ENCODE measurements around the gene DNMT1. TPM values are rescaled to one million over a fixed set of nuclear protein-coding genes. Genes with fewer than 3 reads are reported as not detected.

DNMT1 gene
- total RNA-seq, 1 experiment from 2014 or later: 117 TPM

DNA sequence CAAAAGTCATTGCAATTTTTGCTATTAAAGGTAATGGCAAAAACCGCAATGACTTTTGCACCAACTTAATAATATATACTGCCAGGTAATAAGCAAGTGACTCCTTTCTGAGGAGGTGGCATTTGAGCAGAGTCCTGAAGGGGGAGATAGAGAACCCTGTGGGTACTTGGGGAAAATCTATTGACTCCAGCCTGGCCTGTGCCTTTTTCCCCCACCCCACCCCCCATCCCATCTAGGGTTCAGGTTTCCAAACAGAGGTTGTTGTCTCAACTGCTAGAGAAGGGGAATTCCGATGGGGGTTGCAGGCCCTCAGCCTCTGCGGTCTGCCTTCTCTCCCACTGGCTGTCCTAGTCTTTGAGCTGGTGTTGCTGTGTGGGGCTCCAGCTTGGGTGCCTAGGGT is 24.9 kb upstream of the DNMT1 start:
- POLR2A ChIA-PET (ENCODE audit: unreplicated experiment): interaction anchor here (0.7 kb wide), 1 partner anchor 54 kb away, joined by 9 read pairs; no protein-coding TSS in a partner anchor
- Histone ChIP-seq H3K9me3 (ENCODE audit: insufficient read depth, low read depth) (no peaks in the 10 kb centered on the region), H4K20me1 (ENCODE audit: insufficient read depth) (no peaks in the 10 kb centered on the region), H3K9me2 (ENCODE audit: insufficient read depth) (no peaks in the 10 kb centered on the region), H3K27ac (no peak overlapping the region), H3K4me3 (no peak overlapping the region), H2AFZ (no peak overlapping the region), H3K79me2 (ENCODE audit: low read depth) (no peaks in the 10 kb centered on the region), H3K27me3 (ENCODE audit: insufficient read depth, low read depth) (no peaks in the 10 kb centered on the region), H3K4me1 (replicated peaks; ENCODE audit: insufficient read depth) (peaks cover 30% of the 10 kb centered on the region), H3K36me3 (ENCODE audit: low read depth) (no peaks in the 10 kb centered on the region), H3K4me2 (no peak overlapping the region), H3F3A (ENCODE audit: insufficient read depth, low read depth) (peaks cover 34% of the 10 kb centered on the region)
- CTCF ChIA-PET: interaction anchor here (0.7 kb wide), 1 partner anchor 137 kb away, joined by 11 read pairs; no protein-coding TSS in a partner anchor
- intact Hi-C loops (cut with micrococcal nuclease; ENCODE audit: unreplicated experiment): no loop called here
- DNase-seq: peak; percentile 31 to 68
- BruUV-seq (replicated peaks): no TSS peak
- TF ChIP-seq, protein P1, sequence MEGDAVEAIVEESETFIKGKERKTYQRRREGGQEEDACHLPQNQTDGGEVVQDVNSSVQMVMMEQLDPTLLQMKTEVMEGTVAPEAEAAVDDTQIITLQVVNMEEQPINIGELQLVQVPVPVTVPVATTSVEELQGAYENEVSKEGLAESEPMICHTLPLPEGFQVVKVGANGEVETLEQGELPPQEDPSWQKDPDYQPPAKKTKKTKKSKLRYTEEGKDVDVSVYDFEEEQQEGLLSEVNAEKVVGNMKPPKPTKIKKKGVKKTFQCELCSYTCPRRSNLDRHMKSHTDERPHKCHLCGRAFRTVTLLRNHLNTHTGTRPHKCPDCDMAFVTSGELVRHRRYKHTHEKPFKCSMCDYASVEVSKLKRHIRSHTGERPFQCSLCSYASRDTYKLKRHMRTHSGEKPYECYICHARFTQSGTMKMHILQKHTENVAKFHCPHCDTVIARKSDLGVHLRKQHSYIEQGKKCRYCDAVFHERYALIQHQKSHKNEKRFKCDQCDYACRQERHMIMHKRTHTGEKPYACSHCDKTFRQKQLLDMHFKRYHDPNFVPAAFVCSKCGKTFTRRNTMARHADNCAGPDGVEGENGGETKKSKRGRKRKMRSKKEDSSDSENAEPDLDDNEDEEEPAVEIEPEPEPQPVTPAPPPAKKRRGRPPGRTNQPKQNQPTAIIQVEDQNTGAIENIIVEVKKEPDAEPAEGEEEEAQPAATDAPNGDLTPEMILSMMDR (conservative IDR thresholded peaks at IDR 0.05): peak; percentile 69
- no peak for TF ChIP-seq EZH2 (IDR thresholded peaks at IDR 0.05; ENCODE audit: low read depth)

DNA sequence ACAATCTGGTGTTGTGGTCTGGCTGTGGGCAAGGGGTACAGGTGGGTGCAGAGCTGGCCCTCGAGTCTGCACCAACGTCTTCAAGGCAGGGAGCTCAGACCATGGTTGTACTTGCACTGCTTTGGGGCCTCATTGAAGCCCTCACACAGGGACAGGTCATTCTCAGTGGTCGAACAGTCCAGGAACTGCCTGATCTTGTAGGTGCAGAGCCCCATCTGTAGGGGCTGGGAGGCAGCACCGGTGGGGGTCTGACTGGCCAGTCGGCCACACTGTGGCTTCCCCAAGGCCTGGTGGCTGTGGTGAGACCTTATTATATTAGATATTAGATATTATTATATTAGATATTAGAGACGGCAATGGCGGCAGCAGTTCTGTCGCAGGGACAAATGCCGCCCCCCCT is 22.3 kb upstream of the DNMT1 start:
- DNase-seq: no peak
- TF ChIP-seq, protein P1 (conservative IDR thresholded peaks at IDR 0.05): no peak
- POLR2A ChIA-PET (ENCODE audit: unreplicated experiment): interaction anchor here (0.6 kb wide), 1 partner anchor 380 kb away, joined by 31 read pairs; no protein-coding TSS in a partner anchor

DNA sequence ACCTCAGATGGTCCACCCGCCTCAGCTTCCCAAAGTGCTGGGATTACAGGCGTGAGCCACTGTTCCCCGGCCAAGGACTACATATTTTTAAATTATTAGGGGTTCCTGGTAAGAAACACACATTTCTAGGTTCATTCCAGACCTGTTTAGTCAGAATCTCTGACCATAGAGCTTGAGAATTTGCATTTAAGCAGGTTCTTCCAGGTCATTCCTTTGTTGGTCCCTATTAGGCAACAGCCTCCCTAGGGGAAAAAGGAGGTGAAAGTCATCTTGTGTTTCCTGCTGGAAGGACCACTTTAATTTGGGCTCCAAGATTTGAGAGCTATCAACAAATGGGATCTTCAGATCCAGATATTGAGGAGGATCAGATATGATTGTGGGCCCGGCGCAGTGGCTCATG is 20.0 kb upstream of the DNMT1 start:
- CTCF ChIA-PET: interaction anchor here (0.7 kb wide), 3 partner anchors 12 to 280 kb away, joined by 3 to 17 read pairs (median 3); no protein-coding TSS in a partner anchor

More for the DNA sequence above, 22.3 kb upstream of the DNMT1 start:
- no peaks in the 10 kb centered on the region for H3K27me3 ChIP-seq (ENCODE audit: insufficient read depth, low read depth)
- H3K4me2 ChIP-seq: no peak overlapping the region
- intact Hi-C loops (cut with micrococcal nuclease; ENCODE audit: unreplicated experiment): no loop called here
- H3K79me2 ChIP-seq (ENCODE audit: low read depth): no peaks in the 10 kb centered on the region
- no peaks in the 10 kb centered on the region for H4K20me1 ChIP-seq (ENCODE audit: insufficient read depth)
- no peak overlapping the region for H2AFZ ChIP-seq
- peaks cover 41% of the 10 kb centered on the region for H3K4me1 ChIP-seq (replicated peaks; ENCODE audit: insufficient read depth)
- no peaks in the 10 kb centered on the region for H3K36me3 ChIP-seq (ENCODE audit: low read depth)
- BruUV-seq (replicated peaks): no TSS peak
- H3K9me3 ChIP-seq (ENCODE audit: insufficient read depth, low read depth): no peaks in the 10 kb centered on the region
- H3K9me2 ChIP-seq (ENCODE audit: insufficient read depth): no peaks in the 10 kb centered on the region
- no peak overlapping the region for H3K27ac ChIP-seq
- peaks cover 44% of the 10 kb centered on the region for H3F3A ChIP-seq (ENCODE audit: insufficient read depth, low read depth)
- CTCF ChIA-PET: interaction anchor here (0.5 kb wide), 1 partner anchor 1766 kb away, joined by 3 read pairs; no protein-coding TSS in a partner anchor
- H3K4me3 ChIP-seq: no peak overlapping the region

More for the DNA sequence above, 20.0 kb upstream of the DNMT1 start:
- peak overlapping the region; percentile 49 for H3K4me2 ChIP-seq
- H3K27ac ChIP-seq: peak overlapping the region; percentile 67
- intact Hi-C loops (cut with micrococcal nuclease; ENCODE audit: unreplicated experiment): no loop called here
- H3K36me3 ChIP-seq (ENCODE audit: low read depth): no peaks in the 10 kb centered on the region
- no peaks in the 10 kb centered on the region for H3K9me3 ChIP-seq (ENCODE audit: insufficient read depth, low read depth)
- peak; percentile 25 to 97 for DNase-seq
- H3F3A ChIP-seq (ENCODE audit: insufficient read depth, low read depth): peaks cover 44% of the 10 kb centered on the region
- H4K20me1 ChIP-seq (ENCODE audit: insufficient read depth): no peaks in the 10 kb centered on the region
- no peak overlapping the region for H3K4me3 ChIP-seq
- TF ChIP-seq, protein P1 (conservative IDR thresholded peaks at IDR 0.05): no peak
- TF ChIP-seq EZH2 (IDR thresholded peaks at IDR 0.05; ENCODE audit: low read depth): no peak
- POLR2A ChIA-PET (ENCODE audit: unreplicated experiment): interaction anchor here (0.7 kb wide), 1 partner anchor 9 kb away, joined by 3 read pairs; no protein-coding TSS in a partner anchor
- H3K27me3 ChIP-seq (ENCODE audit: insufficient read depth, low read depth): no peaks in the 10 kb centered on the region
- peaks cover 41% of the 10 kb centered on the region for H3K4me1 ChIP-seq (replicated peaks; ENCODE audit: insufficient read depth)
- H2AFZ ChIP-seq: no peak overlapping the region
- no peaks in the 10 kb centered on the region for H3K79me2 ChIP-seq (ENCODE audit: low read depth)
- no peaks in the 10 kb centered on the region for H3K9me2 ChIP-seq (ENCODE audit: insufficient read depth)
- BruUV-seq (replicated peaks): no TSS peak
